Lower leg skin (tissue), 3 donors: ENCODE results near the gene OR9A4.

Experiments used
- POLR2A ChIP-seq, 2 donors: fragments of 450-650 bp; IDR thresholded peaks; one replicate each; pipeline ENCODE4 v1.6.1; 2016 to 2017; ENCODE audit warnings: antibody characterized with exemption in 2 of 2, mild to moderate bottlenecking in 1 of 2, moderate library complexity in 1 of 2
- TF ChIP-seq, protein P1 (sequence below), 3 donors: fragments of 450-650 bp; IDR thresholded peaks; one replicate each; pipeline ENCODE4 v1.5.1; 2016; ENCODE audit warnings: antibody characterized with exemption in 3 of 3, mild to moderate bottlenecking in 3 of 3, moderate library complexity in 2 of 3

DNA sequence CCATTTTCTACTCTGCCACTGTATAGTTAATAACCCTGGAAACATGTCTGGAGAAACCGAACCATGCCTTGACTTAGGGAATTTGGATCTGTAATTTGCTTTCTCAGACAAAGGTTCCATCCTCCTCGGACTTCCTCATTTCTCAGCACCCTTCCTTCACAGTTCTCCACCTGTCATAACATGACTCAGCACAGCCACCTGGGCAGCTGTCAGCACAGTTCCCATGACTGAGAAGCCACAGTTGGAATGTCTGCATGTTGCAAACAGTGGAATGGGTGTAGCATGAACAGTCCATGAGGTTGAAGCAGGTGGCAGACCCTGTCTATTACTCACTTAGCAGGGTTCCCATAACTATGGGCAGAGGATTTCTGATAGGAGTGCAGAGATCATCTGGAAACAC lies 634 bp upstream of the OR9A4 start:
- TF ChIP-seq, protein P1, sequence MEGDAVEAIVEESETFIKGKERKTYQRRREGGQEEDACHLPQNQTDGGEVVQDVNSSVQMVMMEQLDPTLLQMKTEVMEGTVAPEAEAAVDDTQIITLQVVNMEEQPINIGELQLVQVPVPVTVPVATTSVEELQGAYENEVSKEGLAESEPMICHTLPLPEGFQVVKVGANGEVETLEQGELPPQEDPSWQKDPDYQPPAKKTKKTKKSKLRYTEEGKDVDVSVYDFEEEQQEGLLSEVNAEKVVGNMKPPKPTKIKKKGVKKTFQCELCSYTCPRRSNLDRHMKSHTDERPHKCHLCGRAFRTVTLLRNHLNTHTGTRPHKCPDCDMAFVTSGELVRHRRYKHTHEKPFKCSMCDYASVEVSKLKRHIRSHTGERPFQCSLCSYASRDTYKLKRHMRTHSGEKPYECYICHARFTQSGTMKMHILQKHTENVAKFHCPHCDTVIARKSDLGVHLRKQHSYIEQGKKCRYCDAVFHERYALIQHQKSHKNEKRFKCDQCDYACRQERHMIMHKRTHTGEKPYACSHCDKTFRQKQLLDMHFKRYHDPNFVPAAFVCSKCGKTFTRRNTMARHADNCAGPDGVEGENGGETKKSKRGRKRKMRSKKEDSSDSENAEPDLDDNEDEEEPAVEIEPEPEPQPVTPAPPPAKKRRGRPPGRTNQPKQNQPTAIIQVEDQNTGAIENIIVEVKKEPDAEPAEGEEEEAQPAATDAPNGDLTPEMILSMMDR (IDR thresholded peaks at IDR 0.05) = no peak
- TF ChIP-seq POLR2A (IDR thresholded peaks at IDR 0.05) = no peak
